Embryonic facial prominence (tissue), 1 donor: ENCODE results near the gene TRMT5.

Experiments used
- DNase-seq: peaks from one replicate; pipeline ENCODE4 v3.0.0-alpha.2; 2016; ENCODE audit errors: extremely low spot score

TRMT5 gene, protein sequence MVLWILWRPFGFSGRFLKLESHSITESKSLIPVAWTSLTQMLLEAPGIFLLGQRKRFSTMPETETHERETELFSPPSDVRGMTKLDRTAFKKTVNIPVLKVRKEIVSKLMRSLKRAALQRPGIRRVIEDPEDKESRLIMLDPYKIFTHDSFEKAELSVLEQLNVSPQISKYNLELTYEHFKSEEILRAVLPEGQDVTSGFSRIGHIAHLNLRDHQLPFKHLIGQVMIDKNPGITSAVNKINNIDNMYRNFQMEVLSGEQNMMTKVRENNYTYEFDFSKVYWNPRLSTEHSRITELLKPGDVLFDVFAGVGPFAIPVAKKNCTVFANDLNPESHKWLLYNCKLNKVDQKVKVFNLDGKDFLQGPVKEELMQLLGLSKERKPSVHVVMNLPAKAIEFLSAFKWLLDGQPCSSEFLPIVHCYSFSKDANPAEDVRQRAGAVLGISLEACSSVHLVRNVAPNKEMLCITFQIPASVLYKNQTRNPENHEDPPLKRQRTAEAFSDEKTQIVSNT

DNA sequence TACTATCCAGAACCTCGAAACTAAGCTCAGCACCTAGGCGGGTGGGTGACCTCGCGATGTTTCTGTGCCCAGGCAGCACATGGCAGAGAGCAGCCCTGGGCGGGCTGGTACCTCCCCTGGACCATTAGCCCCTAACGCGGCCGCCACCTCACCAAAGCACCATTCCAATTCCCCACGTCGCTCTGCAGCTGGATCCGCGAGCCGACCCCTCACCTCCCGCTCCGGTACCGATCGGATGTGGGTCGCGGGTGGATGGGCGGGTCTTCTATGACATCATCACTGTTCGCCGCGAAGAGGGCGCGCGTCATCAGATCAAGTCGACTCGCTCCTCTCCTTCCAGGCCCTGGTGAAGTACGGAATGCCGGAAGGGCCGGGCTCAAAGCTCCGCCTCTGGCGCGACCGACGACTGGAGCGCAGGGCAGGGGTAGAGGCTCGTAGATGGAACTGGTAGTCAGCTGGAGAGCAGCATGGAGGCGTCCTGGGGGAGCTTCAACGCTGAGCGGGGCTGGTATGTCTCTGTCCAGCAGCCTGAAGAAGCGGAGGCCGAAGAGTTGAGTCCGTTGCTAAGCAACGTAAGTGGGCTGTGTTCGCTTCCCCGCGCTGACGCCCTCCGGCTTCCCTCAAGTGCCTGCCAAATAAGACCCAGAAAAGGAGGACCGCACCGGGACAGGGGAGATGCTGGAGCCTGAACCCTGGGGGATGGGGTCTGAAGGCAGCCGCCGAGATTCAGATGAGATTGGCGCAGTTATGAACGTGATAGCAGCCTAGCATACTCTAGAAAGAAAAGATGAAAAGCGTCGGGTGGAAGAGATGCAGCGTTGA is at the start of gene TRMT5, which contains the start of gene SLC38A6:
TRMT5 (minus strand) TSS at position 269 of the 822 bp plus-strand sequence; CDS start at position 163, 106 bp downstream.
SLC38A6 (plus strand) TSS at position 435 of the 822 bp plus-strand sequence; CDS start at position 468, 33 bp downstream.
- DNase-seq = peak; percentile 93

DNA sequence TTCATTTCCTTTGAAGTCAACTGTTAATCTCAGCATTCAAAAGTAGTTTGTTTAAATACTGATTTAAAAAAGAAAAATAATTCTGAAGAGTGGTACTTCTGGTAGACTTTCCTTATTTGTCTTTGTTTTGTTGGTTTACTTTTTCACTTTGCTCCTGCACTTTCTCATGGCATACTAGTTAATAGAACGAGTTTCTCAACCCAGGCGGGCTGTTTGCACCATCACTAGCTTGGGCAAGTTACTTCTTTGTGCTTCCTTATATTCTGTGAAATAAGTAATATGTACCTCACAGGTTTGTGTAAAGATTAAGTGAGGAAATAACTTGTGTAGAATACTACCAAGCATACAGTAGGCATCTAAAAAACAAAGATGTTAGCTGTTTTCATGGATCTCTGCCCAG is 45.6 kb upstream of the TRMT5 start:
- DNase-seq = no peak

DNA sequence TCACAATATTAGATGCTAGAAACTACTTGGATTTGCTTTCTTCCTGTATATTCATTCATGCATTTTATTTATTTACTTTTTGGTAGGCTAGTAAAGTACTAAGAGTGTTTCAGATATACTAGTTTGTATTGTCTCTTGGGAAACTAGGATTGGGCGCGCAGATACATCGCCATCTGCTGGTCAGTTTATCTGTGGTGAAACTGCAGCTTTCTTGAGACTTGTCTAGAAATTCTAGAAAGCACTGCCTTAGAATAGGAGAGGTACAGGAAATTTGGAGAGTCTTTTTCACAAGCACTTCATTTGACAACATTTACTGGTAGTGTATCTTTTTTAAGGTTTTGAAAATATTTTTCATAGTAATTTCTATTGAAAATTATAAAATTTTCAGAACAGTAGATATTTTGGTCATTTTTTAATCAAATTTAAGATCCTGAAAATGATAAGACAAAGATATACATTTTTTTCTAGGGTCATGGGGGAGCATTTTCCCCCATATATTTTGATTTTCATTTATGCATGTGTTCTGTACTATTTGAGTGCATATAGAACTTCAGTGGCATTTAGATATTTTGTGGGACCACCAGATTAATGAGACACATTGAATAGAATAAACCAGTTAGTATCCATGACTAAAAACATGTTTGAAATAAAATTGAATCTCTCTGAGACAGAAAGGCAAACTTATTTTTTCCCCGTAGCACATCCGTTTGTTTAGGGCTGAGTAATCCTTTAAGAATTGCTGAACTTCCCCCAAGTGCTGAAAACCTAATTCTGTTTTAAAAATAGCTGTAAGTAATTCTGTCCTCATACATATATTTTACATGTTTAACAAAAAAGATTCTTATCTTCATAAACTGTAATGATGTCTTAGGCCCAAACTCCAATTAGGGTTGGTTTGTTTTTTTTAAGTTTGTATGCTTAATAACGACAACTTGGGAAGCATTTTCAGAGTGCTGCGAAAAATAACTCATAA is 44.7 kb upstream of the TRMT5 start:
- DNase-seq = peak; percentile 54

DNA sequence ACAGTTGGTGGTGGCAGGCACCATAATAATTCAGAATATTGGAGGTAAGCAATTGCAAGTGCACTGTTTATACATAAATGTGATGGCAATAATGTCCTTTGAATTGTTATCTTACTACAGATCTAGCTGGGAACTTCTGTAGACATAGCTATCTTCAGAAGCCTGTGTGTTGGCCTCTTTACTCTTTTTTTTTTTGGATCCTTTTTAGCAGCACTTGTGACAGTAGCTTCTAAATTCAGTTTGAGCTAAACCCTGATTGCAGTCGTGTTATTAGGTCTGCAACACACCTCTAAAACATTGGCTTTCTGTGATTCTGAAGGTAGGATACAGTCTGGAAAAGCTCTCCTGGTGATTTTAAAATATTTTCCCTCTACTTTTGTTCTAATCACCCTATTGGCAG is 38.7 kb upstream of the TRMT5 start:
- no peak for DNase-seq

DNA sequence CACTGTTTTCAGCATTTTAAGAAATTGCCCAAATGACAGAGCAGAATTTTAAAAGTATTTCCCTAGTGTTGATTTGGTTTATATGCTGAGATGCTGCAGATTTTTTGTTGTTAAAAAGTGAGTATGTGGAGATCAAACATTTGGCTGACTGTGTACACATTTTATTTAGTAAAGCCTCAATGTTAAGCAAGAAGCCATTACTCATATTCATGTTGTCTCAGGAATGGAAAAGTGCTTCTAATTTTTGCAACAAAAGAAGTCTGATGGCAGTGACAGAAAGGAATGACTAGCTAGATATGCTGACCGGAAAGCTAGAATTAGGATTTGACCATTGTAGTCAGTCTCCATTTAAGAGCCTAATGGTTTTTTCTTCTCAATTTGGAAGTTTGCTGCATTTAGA is 22.7 kb upstream of the TRMT5 start:
- DNase-seq = no peak

DNA sequence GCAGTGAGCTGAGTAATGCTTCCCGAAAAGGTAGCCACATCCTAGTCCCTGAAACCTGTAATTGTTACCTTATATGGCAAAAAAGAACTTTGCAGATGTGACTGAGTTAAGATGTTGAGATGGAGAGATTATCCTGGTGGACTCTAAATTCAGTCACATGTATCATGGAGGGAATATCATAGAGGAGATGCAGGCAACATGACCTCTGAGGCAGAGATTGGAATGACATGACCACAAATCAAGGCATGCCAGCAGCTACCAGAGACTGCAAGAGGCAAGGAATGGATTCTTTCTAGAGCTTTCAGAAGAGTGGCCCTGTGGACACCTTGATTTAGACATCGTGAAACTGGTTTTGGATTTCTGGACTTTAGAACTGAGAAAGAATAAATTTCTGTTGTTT is 18.7 kb upstream of the TRMT5 start:
- DNase-seq = no peak

DNA sequence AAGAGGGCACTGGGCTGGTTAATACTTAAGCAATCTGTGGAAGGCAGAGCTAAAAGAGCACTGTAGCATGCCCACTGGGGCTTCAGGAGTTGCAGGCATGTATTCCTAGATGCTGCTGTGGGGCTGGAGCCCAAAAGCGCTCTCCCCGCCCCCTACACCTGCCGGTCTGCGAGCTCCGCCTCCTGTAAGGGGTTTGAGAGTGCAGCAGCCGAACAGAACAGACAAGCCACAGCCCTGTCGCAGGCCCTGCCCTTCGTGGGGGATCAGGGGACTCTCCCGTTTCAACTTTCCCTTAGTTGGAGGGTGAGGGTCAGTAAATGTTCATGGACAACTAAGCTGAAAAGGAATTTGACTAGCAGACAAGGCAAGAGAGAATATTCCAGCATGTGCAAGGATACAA is 17.7 kb upstream of the TRMT5 start:
- no peak for DNase-seq

DNA sequence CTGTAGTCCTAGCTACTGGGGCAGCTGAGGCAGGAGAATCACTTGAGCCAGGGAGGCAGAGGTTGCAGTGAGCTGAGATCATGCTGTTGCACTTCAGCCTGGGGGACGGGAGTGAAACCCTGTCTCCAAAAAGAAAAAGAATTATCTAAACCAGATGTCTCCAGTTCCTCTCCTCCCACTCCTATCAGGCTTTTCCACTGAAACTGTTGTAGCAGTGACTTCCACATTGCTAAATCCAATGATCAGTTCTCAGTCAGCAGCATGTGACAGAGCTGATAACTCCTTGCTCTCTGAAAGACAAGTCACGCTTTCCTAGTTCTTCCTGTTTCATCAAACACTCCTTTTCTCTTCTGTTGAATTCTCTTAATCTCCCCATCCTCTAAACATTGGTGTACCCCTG is 8.7 kb upstream of the TRMT5 start:
- no peak for DNase-seq

DNA sequence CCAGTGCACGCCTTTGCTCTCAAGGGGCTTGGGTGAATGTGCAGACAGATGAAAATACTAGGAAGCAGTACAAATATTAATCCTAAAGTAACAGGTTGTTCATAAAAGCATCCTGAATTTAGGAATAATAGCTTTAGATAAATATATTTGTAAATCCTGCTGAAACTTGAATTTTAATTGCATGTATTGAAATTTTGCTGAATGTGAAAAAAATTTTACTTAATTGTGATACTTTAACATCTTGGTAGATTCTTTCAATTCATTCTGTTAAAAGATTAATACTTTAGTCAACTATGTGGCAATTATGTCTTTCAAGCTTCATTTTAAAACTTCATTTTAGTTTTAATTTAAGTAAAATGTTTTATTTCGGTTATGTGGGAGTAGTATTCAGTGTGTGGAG is 5.6 kb upstream of the TRMT5 start:
- no peak for DNase-seq

DNA sequence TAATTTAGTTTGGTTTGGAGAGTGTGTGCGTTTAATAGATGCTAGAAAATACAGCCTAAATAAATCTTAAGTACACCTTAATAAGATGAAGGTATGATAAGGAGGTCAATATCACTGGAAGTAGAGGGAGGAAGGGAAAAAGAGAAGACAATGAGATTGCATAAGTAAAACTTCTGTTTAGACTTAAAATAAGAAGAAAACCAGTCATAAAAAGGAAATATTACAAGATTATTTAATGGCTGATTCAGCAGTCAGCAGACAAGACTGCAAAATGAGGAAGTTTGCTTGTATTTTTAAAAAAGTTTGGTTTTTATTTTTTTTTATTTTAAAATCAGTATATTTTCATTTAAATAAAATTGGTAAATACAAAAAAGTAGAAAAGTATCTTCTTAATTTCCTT is 3.3 kb upstream of the TRMT5 start:
- no peak for DNase-seq

DNA sequence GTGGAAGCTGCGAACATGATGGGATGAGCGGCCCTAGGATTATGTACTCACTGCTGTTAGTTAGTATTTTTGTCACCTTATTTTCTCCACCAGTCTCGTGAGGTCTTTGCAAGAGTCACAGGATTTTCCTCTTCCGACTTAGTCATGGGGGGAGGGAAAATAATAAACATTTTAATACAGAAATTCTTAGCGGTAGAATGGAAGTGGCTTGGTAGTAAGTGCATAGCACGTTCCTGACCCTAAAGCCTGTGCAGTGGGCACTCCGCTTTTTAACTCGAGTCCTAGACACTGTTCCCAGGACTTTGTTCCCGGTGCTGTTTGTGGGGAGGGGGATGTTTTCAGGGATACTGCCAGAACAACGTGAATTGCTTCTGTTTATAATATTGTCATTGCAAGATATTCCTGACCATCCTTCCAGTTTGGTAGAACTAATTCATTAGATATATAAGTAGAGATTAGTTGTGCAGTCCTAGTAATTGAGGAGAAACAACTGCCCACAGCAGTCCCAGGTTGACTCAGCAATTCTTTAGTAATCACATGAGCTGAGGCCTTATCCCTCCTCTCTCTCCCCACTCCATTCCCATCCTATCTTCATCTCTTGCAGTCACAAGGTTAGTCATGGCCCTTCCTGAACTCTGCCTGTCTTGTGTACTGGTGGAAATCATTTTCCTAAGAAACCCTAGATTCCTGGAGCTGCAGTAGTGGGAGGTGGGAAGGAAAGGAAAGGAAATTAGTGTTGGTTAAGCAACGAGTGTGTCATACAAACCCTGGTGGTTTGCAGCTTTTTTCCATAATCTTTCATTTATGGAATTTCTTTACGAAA is 965 bp upstream of the TRMT5 start:
- DNase-seq = no peak

DNA sequence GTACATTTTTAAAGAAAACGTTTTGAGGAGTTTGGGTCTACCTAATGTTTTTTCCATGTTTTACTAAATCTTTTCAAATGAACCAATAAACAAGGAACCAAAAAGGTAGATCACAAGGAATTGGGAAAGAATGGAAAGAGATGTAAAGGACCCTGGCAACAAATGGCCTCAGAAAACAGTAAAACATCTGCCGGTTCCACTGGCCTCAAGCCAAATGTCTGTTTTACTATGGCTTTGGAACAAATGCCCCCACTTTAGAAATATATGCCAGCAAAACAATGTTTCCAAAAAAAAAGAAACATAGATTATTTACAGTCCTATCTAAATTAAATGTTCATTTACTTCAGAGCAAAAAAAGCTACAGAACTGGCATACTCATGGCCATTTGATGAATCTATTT is 3.0 kb downstream of the TRMT5 start:
- DNase-seq = no peak

DNA sequence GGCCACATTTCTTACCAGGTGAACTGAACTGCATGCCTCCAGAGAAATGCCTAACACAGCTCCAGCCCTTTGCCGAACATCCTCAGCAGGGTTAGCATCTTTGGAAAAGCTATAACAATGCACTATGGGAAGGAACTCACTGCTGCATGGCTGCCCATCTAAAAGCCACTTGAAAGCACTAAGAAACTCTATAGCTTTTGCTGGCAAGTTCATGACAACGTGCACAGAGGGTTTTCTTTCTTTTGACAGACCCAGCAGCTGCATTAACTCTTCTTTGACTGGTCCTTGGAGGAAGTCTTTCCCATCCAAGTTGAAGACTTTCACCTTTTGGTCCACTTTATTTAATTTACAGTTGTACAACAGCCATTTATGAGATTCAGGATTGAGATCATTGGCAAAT is 5.3 kb downstream of the TRMT5 start:
- no peak for DNase-seq

DNA sequence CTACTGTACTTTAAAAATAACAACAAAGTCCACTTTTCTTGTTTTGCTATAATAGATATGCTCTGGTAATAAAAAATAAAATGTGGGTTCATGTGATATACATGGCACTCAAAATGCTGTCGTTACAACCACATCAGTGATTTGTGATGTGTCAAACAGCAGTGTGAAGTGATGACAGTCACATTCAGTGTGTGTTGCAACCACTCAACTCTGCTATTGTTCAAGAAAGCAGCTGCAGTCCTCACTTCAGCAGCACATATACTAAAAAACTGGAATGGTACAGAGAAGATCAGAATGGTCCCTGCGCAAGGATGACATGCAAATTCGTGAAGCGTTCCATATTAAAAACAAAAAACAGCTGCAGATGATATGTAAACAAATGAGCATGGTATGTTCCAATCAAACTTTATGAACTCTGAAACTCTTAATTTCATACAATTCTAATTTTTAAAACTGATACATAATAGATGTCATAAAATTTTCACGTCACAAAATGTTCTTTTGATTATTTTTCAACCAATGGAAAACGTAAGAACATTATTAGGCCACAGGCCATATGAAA is 6.7 kb downstream of the TRMT5 start:
- no peak for DNase-seq

DNA sequence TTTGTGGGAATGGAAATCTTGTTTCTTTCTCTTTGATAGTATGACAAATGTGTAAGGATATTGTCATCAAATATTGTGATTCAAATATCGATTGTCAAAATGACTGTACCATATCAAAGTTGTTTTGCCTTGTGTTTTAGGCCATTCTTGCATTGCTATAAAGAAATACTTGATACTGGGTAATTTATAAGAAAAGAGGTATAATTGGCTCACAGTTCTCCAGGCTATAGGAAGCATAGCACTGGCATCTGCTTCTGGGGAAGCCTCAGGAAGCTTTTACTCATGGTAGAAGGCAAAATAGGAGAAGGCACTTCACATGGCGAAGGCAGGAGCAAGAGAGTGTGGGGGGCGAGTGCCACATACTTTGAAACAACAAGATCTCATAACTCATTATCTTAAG is 7.8 kb downstream of the TRMT5 start:
- DNase-seq = no peak

DNA sequence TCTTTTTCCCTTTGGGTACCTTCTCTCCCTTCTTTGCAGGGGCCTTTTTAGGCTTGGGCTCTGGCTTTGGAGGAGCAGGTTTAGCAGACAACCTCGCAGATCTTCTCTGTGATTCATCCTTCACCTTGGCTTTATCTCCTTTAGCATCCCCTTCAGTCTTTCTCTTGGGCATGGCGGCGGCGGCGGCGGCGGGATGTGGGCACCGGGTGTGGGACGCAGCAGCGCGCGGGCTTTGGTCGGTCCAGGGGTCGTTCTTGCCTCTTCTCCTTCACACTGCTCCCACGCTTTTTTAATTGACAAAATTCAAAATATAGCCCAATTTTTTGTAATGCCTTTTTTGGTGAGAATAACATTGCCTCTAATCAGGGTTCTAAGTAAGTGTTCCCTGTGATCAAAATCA is 8.6 kb downstream of the TRMT5 start:
- DNase-seq = no peak

DNA sequence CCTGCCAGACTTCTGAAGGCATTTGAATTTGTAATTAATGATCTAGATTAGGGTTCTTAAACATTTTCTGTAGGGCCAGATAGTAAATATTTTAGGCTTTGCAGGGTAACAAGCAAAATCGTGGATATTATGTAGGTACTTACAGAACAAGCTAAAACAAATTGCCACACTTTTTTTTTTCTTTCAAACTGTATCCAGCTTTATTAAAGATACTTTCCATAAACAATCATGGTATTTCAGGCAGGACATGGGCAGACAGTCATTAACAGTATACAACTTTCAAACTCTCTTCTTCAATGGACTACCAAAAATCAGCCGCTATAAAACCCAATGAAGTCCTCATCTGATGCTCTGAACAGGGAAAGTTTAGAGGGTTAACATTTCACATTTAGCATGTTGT is 9.6 kb downstream of the TRMT5 start:
- no peak for DNase-seq

DNA sequence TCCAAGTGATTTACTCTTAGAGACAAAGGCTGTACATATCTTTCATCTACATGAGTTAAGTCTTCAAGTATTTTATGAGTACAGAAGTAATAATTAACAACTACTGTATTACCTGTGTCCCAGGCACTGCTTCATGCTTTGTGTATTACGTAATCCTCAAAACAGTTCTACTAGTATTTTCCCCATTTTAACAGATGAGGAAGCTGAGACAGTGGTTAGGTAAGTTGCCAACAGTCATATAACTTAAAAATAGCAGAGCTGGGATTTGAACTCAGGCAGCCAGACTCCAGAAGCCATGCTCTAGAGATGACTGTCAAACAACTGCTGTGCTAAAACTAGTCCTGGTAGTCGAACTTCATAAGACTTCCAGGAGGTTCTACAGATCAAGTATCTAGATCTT is 10.7 kb downstream of the TRMT5 start:
- DNase-seq = no peak

DNA sequence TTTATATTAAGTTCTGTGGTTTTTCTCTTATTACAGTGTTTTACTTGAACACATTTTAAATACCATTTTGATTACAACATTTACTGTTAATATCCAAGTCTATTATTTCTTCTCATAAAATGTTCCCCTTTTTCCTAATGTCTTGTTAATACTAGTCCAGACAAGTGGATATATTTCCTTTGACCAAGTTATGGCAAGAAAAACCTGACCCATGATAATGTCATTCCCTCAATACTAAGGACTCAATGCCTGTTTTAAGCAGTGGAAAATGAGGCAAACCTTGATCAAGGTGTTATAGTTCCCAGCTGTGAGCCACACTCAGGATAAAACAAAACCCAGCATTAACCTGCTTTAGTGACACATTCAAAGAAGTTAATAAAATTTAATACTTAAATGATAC is 12.2 kb downstream of the TRMT5 start:
- DNase-seq = no peak

DNA sequence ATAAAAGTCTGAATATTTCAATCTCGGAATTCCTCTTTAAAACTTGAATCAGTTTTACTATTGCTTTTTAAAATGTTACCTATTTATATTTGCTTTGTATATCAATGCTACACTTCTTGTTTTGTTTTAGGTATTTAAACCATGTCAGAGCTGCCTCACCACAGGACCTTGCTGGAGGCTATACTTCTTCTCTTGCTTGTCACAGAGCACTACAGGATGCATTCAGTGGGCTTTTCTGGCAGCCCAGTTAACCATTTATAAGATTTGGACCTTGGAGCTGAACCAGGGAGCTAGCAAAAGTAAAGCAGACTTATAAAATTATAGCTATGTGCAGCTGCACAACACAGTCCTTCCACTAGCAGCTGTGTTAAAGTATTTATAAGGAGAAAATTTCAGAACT is 12.8 kb downstream of the TRMT5 start:
- DNase-seq = no peak
